GM12801 (cell line): ENCODE data around the gene ESR1.

Experiments used
- TF ChIP-seq, protein P1 (sequence below): IDR thresholded peaks from one replicate; pipeline ENCODE4 v1.5.1; 2011; ENCODE audit warnings: control low read depth; ENCODE audit not compliant: insufficient read length; ENCODE audit errors: extremely low read depth

ESR1 gene

DNA sequence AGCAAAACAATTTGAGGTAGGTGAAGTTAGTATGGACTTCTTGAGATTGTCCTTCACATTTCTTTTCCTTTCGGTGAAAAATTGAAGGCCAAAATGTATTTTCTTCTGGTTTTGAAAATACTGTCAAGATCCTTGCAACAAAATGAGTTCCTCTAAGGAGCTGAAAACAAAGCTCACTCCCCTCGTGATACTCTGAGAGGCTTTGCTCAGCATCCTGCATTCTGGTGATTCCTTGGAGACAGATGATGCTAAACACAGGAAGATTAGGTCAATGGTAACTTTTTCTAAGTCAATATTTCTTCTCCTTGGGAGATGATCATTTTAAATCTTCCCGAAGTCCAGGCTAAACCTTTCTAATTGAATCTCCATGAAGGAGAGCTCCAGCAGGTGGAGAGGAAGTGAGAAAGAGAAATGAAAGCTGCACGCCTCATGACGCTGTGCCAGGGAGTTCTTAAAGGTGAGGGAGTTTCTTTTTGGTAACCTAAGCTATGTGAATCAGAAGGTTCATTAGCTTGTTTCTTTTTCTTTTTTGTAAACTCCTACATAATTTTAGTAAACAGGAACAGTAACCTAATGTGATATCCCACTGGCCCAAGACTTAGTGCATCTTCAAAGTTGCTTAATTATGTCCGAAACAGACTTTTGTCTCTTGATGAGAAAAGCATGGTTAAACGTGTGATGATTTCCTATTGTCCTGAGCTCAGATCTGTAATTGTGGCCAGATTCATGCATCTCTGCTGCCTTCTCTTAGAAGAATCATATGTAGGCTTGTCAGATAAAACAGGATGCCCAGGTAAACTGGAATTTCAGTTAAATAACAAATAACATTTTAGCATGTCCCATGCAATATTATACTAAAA lies 15.0 kb downstream of the ESR1 start:
- TF ChIP-seq, protein P1, sequence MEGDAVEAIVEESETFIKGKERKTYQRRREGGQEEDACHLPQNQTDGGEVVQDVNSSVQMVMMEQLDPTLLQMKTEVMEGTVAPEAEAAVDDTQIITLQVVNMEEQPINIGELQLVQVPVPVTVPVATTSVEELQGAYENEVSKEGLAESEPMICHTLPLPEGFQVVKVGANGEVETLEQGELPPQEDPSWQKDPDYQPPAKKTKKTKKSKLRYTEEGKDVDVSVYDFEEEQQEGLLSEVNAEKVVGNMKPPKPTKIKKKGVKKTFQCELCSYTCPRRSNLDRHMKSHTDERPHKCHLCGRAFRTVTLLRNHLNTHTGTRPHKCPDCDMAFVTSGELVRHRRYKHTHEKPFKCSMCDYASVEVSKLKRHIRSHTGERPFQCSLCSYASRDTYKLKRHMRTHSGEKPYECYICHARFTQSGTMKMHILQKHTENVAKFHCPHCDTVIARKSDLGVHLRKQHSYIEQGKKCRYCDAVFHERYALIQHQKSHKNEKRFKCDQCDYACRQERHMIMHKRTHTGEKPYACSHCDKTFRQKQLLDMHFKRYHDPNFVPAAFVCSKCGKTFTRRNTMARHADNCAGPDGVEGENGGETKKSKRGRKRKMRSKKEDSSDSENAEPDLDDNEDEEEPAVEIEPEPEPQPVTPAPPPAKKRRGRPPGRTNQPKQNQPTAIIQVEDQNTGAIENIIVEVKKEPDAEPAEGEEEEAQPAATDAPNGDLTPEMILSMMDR: no peak

GRCh38 chr6:151826517-151827142 lies 19.1 kb downstream of the ESR1 start:
- TF ChIP-seq, protein P1: no peak

DNA sequence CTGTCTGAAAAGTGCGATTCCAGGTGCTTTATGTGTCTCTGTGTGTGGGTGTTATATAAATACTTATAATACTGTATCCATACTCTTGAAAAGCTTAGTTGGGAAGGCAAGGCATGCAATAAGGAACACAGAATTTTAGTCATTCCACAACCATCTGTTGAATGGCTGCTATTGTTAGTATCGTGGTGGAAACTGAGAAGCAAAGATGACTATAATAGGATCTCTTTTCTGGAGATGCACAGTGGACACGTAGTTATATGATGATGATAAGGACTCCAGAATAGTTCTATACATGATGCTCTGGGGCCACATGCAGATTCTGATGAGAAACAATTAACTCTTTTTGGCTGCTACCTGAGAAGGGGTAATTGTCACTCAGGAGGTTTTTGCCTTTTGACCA lies 25.2 kb downstream of the ESR1 start:
- TF ChIP-seq, protein P1: no peak

GRCh38 chr6:151835396-151835795 lies 27.9 kb downstream of the ESR1 start:
- TF ChIP-seq, protein P1: no peak

GRCh38 chr6:151837223-151837622 lies 29.7 kb downstream of the ESR1 start:
- TF ChIP-seq, protein P1: no peak

DNA sequence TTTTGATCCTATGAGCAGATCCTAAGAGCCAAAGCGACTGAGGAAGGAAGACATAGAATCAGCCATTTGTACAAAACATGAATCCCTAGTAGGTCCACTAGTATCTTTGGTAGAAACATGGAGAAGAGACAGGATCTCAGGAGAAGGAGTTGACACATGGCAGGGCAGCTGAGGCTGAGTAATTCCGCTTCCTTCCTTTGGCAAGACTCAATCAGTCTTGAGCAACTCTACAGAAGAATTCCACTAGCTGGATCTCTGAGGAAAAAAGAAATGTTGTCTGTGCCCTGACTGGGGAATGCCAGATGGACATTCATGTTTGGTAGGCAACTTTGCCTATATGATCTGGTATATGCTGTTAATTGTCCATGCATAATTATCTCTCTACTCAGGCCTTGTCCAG lies 35.3 kb downstream of the ESR1 start:
- TF ChIP-seq, protein P1: no peak

DNA sequence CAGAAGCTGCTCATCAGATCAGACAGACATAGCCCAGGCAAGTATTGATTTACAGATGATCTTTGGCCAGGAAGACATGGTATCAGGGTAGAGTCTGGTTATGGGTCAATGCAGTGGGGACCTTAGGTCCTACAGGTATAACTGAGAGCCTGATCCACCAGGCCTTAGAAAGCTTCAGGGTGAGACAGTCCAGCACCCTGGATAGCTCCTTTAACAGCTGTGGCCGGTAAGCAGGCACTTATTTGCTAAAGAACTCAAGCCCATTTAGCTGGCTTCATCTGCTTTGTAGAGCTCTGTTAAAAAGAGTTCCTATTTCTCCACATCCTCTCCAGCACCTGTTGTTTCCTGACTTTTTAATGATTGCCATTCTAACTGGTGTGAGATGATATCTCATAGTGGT lies 39.6 kb downstream of the ESR1 start:
- TF ChIP-seq, protein P1: no peak
